Kidney (tissue), 14 donors: ENCODE results near the gene TRIO. TPM values are rescaled to one million over a fixed set of nuclear protein-coding genes. Genes with fewer than 3 reads are reported as not detected.

Experiments
- DNase-seq, 5 donors: peaks; one replicate each; pipeline ENCODE4 v3.0.0-alpha.2; 2013 to 2020
- FAIRE-seq: peaks from 2 replicates; lab custom pipeline; 2012; peaks lifted over from hg19 to GRCh38; lab: Jason Lieb, UNC
- H3K27ac ChIP-seq, 2 donors: one replicate each; pipeline ENCODE4 v1.7.0; 2013; ENCODE audit warnings: low read depth in 2 of 2, low read length in 2 of 2, inconsistent platforms in 1 of 2
- H3K27me3 ChIP-seq: one replicate; pipeline ENCODE4 v1.7.1; 2013; ENCODE audit warnings: low read length, inconsistent platforms; ENCODE audit not compliant: control insufficient read depth, insufficient read depth
- H3K36me3 ChIP-seq, 3 donors: one replicate each; pipeline versions ENCODE4 v1.7.0 to v1.7.1; 2013; ENCODE audit warnings: low read length in 3 of 3, control low read depth in 1 of 3, inconsistent platforms in 1 of 3; ENCODE audit not compliant: insufficient read depth in 3 of 3, control insufficient read depth in 2 of 3
- H3K4me1 ChIP-seq, 3 donors: one replicate each; pipeline versions ENCODE4 v1.7.0 to v1.7.1; 2013; ENCODE audit warnings: low read length in 3 of 3, inconsistent platforms in 1 of 3, low read depth in 1 of 3; ENCODE audit not compliant: control insufficient read depth in 2 of 3, insufficient read depth in 2 of 3
- H3K4me3 ChIP-seq, 3 donors: one replicate each; pipeline versions ENCODE4 v1.7.0 to v1.8.1; 2013; ENCODE audit warnings: low read length in 3 of 3, control low read depth in 1 of 3, inconsistent platforms in 1 of 3
- H3K9ac ChIP-seq, 3 donors: one replicate each; pipeline versions ENCODE4 v1.7.0 to v1.7.1; 2013; ENCODE audit warnings: low read length in 3 of 3, control low read depth in 1 of 3, inconsistent platforms in 1 of 3
- H3K9me3 ChIP-seq, 3 donors: one replicate each; pipeline versions ENCODE4 v1.7.0 to v1.7.1; 2013; ENCODE audit warnings: low read length in 3 of 3, control low read depth in 1 of 3, inconsistent platforms in 1 of 3; ENCODE audit not compliant: control insufficient read depth in 2 of 3, insufficient read depth in 1 of 3
- intact Hi-C: fragments of 100-400 bp; cut with DNase I; formaldehyde crosslinking; loops from one replicate; pipeline ENCODE4 v1.11.1; 2022
- polyA plus RNA-seq: library from polyadenylated mRNA; stranded (reverse); fragments of 350-450 nt; fragmentation: Illumina TruSeq; extraction: RNeasy Lipid Tissue Mini Kit (QIAGEN cat#74804); gene quantifications from one replicate; pipeline ENCODE4 v1.2.3, GENCODE V29; 2014; ENCODE audit warnings: low read depth, low replicate concordance; ENCODE audit not compliant: insufficient read depth
- total RNA-seq: library from RNA; stranded (reverse); fragmentation: NEBNext Ultra II Directional; extraction: Animal tissue kit (Norgen Biotek cat#: 25700); gene quantifications from one replicate; pipeline ENCODE4 v1.2.1, GENCODE V29; 2021
- TF ChIP-seq, protein P1 (sequence below): IDR thresholded peaks from 3 replicates; pipeline ENCODE4 v1.5.1; 2012; ENCODE audit warnings: mild to moderate bottlenecking, moderate library complexity, borderline replicate concordance; ENCODE audit not compliant: insufficient read depth; ENCODE audit errors: extremely low read depth
- donor health status: control.
- donor health status: control.
- donor health status: control.
- donor health status: control.
- donor health status: control.
- donor health status: DM: yes; HTN: yes; CAD: no.
- donor health status: Normal renal cell carcinoma (clear cell type).

Gene TRIO
- total and polyA plus RNA-seq, 2 donors from 2014 or later, result 9.5 to 149 TPM

DNA sequence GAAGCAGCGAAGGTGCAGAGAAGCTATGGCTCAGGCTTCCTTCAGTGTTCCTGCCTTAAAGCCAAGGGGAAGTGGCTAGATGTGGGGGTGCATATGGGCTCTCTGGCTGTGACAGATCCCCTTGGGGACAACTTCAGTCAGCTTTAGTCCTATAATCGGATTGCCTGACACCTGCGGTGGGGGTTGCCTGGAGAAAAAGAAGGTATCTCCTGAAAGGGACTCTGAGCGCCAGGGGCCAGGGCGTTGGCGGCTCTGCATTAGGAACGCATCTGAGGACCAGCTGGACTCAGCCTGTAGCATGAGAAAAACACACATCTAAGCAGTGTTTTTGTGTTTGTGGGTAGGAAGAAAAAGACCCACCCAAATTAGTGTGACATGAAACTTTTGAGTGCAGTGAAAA is 354.2 kb downstream of the TRIO start:
- intact Hi-C loops, result no loop called here
- FAIRE-seq (no peak), DNase-seq (no peak)
- Histone ChIP-seq H3K27me3 (no peaks in the 10 kb centered on the region), H3K36me3 (peaks cover 9 to 40% (median 29%) of the 10 kb centered on the region in 3 donors), H3K4me1 (no peaks in the 10 kb centered on the region), H3K4me3 (no peak overlapping the region), H3K9me3 (no peaks in the 10 kb centered on the region), H3K9ac (no peak overlapping the region), H3K27ac (no peak overlapping the region)
- TF ChIP-seq, protein P1, sequence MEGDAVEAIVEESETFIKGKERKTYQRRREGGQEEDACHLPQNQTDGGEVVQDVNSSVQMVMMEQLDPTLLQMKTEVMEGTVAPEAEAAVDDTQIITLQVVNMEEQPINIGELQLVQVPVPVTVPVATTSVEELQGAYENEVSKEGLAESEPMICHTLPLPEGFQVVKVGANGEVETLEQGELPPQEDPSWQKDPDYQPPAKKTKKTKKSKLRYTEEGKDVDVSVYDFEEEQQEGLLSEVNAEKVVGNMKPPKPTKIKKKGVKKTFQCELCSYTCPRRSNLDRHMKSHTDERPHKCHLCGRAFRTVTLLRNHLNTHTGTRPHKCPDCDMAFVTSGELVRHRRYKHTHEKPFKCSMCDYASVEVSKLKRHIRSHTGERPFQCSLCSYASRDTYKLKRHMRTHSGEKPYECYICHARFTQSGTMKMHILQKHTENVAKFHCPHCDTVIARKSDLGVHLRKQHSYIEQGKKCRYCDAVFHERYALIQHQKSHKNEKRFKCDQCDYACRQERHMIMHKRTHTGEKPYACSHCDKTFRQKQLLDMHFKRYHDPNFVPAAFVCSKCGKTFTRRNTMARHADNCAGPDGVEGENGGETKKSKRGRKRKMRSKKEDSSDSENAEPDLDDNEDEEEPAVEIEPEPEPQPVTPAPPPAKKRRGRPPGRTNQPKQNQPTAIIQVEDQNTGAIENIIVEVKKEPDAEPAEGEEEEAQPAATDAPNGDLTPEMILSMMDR, result no peak

DNA sequence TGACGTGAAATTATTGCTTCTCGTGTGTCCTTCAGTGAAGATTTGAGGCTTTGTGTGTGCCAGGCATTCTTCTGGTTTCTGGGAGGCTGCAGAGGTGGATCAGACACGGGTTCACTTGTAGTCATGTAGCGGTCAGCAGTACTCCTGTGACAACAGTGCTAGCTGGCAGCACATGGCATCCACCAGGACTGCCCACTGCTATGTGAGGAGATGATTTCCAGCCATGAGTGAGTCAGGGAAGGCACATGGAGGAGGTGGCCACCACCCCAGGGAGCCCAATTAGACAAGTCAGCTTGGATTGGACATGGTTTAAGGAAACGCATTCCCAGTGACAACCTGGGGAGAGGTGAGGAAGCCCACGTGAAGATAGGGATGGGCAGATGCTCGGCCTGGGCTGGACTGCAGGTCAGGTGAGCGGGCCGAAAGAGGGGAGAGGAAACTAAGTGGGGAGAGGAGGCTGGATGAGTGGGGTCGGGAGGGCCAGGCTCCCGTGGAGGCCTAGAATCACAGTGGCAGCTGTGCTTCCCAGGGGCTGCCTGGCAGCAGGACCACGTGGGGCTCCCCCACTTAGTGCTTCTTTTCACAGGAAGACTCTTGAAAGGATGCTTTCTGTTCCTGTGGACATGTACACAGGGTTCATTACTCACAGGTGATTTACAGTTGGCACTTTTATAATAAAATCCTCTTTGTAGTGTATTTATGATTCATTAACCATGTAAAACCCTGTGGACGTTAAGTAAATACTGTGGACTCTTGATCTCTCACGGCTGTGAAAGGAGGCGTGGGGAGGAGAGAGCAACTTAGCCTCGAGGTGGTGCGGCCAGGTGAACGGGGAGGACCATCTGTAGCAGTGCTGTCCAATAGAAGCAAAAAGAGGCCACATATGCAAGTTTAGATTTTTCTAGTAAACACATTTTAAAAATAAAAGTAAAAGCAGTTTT is 358.5 kb downstream of the TRIO start:
- DNase-seq, result peak in 2 of 5 donors; percentile 34 to 47
- no peak for FAIRE-seq
- intact Hi-C loops, result no loop called here
- TF ChIP-seq, protein P1, result no peak
- H3K4me3 ChIP-seq, result no peak overlapping the region
- H3K4me1 ChIP-seq, result no peaks in the 10 kb centered on the region
- peaks cover 9 to 45% (median 20%) of the 10 kb centered on the region in 3 donors for H3K36me3 ChIP-seq
- no peaks in the 10 kb centered on the region for H3K27me3 ChIP-seq
- H3K9me3 ChIP-seq, result no peaks in the 10 kb centered on the region
- no peak overlapping the region for H3K27ac ChIP-seq
- no peak overlapping the region for H3K9ac ChIP-seq

DNA sequence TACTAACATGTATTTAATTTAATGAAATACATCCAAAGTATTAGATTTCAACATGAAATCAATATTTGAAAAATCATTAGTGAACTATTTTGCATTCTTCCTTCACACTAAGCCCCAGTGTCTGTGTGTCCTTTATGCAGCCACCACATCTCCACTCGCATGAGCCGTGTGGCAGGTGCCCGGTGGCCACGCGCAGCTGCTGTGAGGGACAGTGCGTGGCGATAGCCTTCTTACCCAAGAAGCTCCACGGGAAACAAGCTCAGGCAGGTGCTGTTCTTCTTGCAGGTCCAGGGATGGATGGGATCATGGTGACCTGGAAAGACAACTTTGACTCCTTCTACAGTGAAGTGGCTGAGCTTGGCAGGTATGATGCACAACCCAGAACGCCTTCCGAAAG is 359.1 kb downstream of the TRIO start:
- intact Hi-C loops, result no loop called here
- H3K9me3 ChIP-seq, result no peaks in the 10 kb centered on the region
- H3K4me1 ChIP-seq, result no peaks in the 10 kb centered on the region
- TF ChIP-seq, protein P1, result no peak
- peaks cover 9 to 45% (median 18%) of the 10 kb centered on the region in 3 donors for H3K36me3 ChIP-seq
- H3K27ac ChIP-seq, result no peak overlapping the region
- H3K4me3 ChIP-seq, result no peak overlapping the region
- FAIRE-seq (no peak), DNase-seq (no peak)
- no peak overlapping the region for H3K9ac ChIP-seq
- H3K27me3 ChIP-seq, result no peaks in the 10 kb centered on the region
